ENCODE data around the gene TCN2.

- no peak for TF ChIP-seq CTCF (IDR thresholded peaks at IDR 0.05)
- no peak for TF ChIP-seq POLR2A (IDR thresholded peaks at IDR 0.05)
Observed at GRCh38 chr22:30573594-30574094, 33.3 kb upstream of the TCN2 start.

All from Peyer's patch (tissue), 4 donors.